Gastrocnemius medialis (tissue), 4 donors: ENCODE results near the gene TACR1. TPM values are rescaled to one million over a fixed set of nuclear protein-coding genes. Genes with fewer than 3 reads are reported as not detected.

Source experiments
- ATAC-seq, 2 donors: fragments of 150-250 bp; one replicate each; pipeline ENCODE4 v1.9.1; 2016
- DNase-seq, 2 donors: peaks; one replicate each; pipeline ENCODE4 v3.0.0-alpha.2; 2019
- H3K27ac ChIP-seq, 4 donors: fragments of 200-600 bp; sonication (generic); 1 replicate in 1 of 4; 2 replicates in 3 of 4; pipeline ENCODE4 v1.5.1; 2016 to 2018; ENCODE audit warnings: mild to moderate bottlenecking in 2 of 4, moderate library complexity in 1 of 4
- H3K27me3 ChIP-seq, 3 donors: fragments of 200-600 bp; sonication (generic) in 2 of 3; 1 replicate in 1 of 3; 2 replicates in 2 of 3; pipeline versions ENCODE4 v1.5.1 to v1.6.0; 2016 to 2019; ENCODE audit warnings: mild to moderate bottlenecking in 1 of 3, moderate library complexity in 1 of 3
- H3K36me3 ChIP-seq, 2 donors: fragments of 200-600 bp; sonication (generic) in 1 of 2; one replicate each; pipeline ENCODE4 v1.5.1; 2017 to 2018
- H3K4me1 ChIP-seq, 2 donors: fragments of 200-600 bp; sonication (generic) in 1 of 2; one replicate each; pipeline ENCODE4 v1.5.1; 2016 to 2017; ENCODE audit warnings: mild to moderate bottlenecking in 2 of 2
- H3K4me3 ChIP-seq, 4 donors: fragments of 200-600 bp; sonication (generic) in 3 of 4; 1 replicate in 1 of 4; 2 replicates in 3 of 4; pipeline ENCODE4 v1.5.1; 2016 to 2019; ENCODE audit warnings: mild to moderate bottlenecking in 2 of 4
- H3K9me3 ChIP-seq, 3 donors: fragments of 200-600 bp; sonication (generic) in 2 of 3; 1 replicate in 1 of 3; 2 replicates in 2 of 3; pipeline ENCODE4 v1.5.1; 2016 to 2019
- CTCF ChIP-seq, 5 experiments: fragments of 450-650 bp in 3 of 5; fragments of 200-600 bp in 2 of 5; sonication (generic) in 2 of 5; IDR thresholded peaks in 4 of 5; conservative IDR thresholded peaks in 1 of 5; 1 replicate in 4 of 5; 2 replicates in 1 of 5; pipeline ENCODE4 v1.5.1; 2016 to 2019; ENCODE audit warnings: antibody characterized with exemption in 5 of 5, mild to moderate bottlenecking in 3 of 5, moderate library complexity in 3 of 5
- POLR2A ChIP-seq, 2 donors: fragments of 450-650 bp; IDR thresholded peaks; one replicate each; pipeline ENCODE4 v1.6.1; 2017; ENCODE audit warnings: antibody characterized with exemption in 2 of 2, mild to moderate bottlenecking in 2 of 2, moderate library complexity in 2 of 2
- in situ Hi-C, 4 donors: fragments of 200-750 bp; cut with MboI; loops; one replicate each; pipeline versions ENCODE4 v1.15.0 to v1.8.0; 2017; ENCODE audit warnings: low sequenced_read_pairs in 4 of 4
- intact Hi-C: fragments of 100-400 bp; cut with DNase I; formaldehyde crosslinking; loops from one replicate; pipeline ENCODE4 v1.15.1; 2023; ENCODE audit warnings: low total_unique reads
- total RNA-seq, 4 donors: library from RNA; depleted of rRNA; stranded (reverse); fragments of >200 nt; gene quantifications; one replicate each; pipeline versions ENCODE4 v1.1.0 to v1.2.3, GENCODE V29; 2016

TACR1 gene
- total RNA-seq, 4 donors from 2014 or later: 0.07 to 0.42 (median 0.19) TPM

GRCh38 chr2:75055820-75056675 lies 143.3 kb downstream of the TACR1 start:
- TF ChIP-seq CTCF (IDR thresholded peaks at IDR 0.05 in 4 of 5, conservative IDR thresholded peaks at IDR 0.05 in 1 of 5) (no peak), POLR2A (IDR thresholded peaks at IDR 0.05) (no peak)
- in situ Hi-C loops: loop anchor here in 1 of 4 donors (25.0 kb wide), 1 partner anchor 356 kb away; no protein-coding TSS in a partner anchor
- no peak overlapping the region for H3K4me3 ChIP-seq
- intact Hi-C loops: no loop called here
- no peaks in the 10 kb centered on the region for H3K27me3 ChIP-seq
- H3K36me3 ChIP-seq: no peaks in the 10 kb centered on the region
- H3K4me1 ChIP-seq: no peaks in the 10 kb centered on the region
- no peaks in the 10 kb centered on the region for H3K9me3 ChIP-seq
- peak overlapping the region in 1 of 4 donors; percentile 18 for H3K27ac ChIP-seq
- peak in 1 of 2 donors; percentile 36 for ATAC-seq
- no peak for DNase-seq

DNA sequence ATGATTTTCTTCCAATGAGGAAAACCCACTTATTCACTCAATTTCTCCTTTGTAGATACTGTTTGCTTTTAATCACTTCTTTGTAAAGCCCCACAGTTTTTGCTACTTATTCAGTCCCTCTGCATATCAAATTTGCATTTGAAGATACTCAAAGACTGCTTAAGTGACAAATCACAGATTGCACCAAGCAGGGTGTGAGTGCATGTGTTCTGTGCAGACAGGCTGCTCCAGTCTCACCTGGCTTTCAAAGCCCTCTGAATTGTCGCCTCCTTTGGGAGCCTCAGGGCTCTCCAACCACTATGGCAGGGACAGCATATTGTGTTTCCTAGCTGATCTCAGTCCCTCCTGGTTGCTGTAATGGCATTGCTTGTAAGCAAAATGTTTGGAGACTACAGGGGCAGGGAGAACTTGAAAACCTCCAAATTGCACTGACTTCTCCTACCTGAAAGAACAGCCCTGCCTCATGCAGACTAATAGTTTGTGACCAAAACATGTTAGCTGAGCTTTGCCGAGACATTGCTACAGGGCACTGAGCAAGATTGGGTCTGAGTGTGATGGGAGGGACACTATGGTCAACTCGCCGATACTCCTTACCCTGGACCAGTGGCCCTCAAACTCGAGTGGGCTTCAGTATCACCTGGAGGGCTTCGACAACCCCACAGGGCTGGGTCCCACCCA lies 144.0 kb downstream of the TACR1 start:
- H3K36me3 ChIP-seq: no peaks in the 10 kb centered on the region
- H3K4me1 ChIP-seq: no peaks in the 10 kb centered on the region
- ATAC-seq: no peak
- DNase-seq: no peak
- H3K27ac ChIP-seq: no peak overlapping the region
- in situ Hi-C loops: loop anchor here in 1 of 4 donors (25.0 kb wide), 1 partner anchor 357 kb away; no protein-coding TSS in a partner anchor
- no peaks in the 10 kb centered on the region for H3K27me3 ChIP-seq
- no peak for TF ChIP-seq POLR2A (IDR thresholded peaks at IDR 0.05)
- TF ChIP-seq CTCF (IDR thresholded peaks at IDR 0.05 in 4 of 5, conservative IDR thresholded peaks at IDR 0.05 in 1 of 5): no peak
- intact Hi-C loops: no loop called here
- no peak overlapping the region for H3K4me3 ChIP-seq
- H3K9me3 ChIP-seq: no peaks in the 10 kb centered on the region

- in situ Hi-C loops (loop anchor here in 1 of 4 donors (25.0 kb wide), 1 partner anchor 358 kb away; no protein-coding TSS in a partner anchor), intact Hi-C loops (no loop called here)
- ATAC-seq (no peak), DNase-seq (no peak)
- TF ChIP-seq POLR2A (IDR thresholded peaks at IDR 0.05): no peak
- TF ChIP-seq CTCF (IDR thresholded peaks at IDR 0.05 in 4 of 5, conservative IDR thresholded peaks at IDR 0.05 in 1 of 5): no peak
- no peaks in the 10 kb centered on the region for H3K36me3 ChIP-seq
- H3K4me1 ChIP-seq: no peaks in the 10 kb centered on the region
- no peak overlapping the region for H3K4me3 ChIP-seq
- H3K27me3 ChIP-seq: no peaks in the 10 kb centered on the region
- H3K27ac ChIP-seq: no peak overlapping the region
- H3K9me3 ChIP-seq: no peaks in the 10 kb centered on the region
These were observed 145.0 kb downstream of the TACR1 start for GRCh38 chr2:75054296-75054695.

GRCh38 chr2:75053484-75054112 lies 145.7 kb downstream of the TACR1 start:
- Histone ChIP-seq H3K4me3 (no peak overlapping the region), H3K27ac (no peak overlapping the region), H3K36me3 (no peaks in the 10 kb centered on the region), H3K9me3 (no peaks in the 10 kb centered on the region), H3K4me1 (no peaks in the 10 kb centered on the region), H3K27me3 (no peaks in the 10 kb centered on the region)
- intact Hi-C loops (no loop called here), in situ Hi-C loops (loop anchor here in 1 of 4 donors (25.0 kb wide), 1 partner anchor 359 kb away; no protein-coding TSS in a partner anchor)
- peak in 2 of 5 experiments; percentile 16 to 20 for TF ChIP-seq CTCF (IDR thresholded peaks at IDR 0.05 in 4 of 5, conservative IDR thresholded peaks at IDR 0.05 in 1 of 5)
- TF ChIP-seq POLR2A (IDR thresholded peaks at IDR 0.05): no peak
- ATAC-seq: no peak
- no peak for DNase-seq
